Choroid plexus epithelial cell (primary cell): Measurements from ENCODE around the gene PRUNE2.

Experiments used
- DNase-seq: peaks from one replicate; pipeline ENCODE4 v3.0.0-alpha.2; 2010; ENCODE audit warnings: low read depth
- H3K4me3 ChIP-seq: 2 replicates; pipeline ENCODE4 v1.5.1; 2011; ENCODE audit warnings: low read depth, mild to moderate bottlenecking, control low read depth, low read length, moderate library complexity
- CTCF ChIP-seq: conservative IDR thresholded peaks from 2 replicates; pipeline ENCODE4 v1.5.1; 2011; ENCODE audit warnings: low read depth, mild to moderate bottlenecking, control low read depth, inconsistent platforms, low read length, moderate library complexity

Gene PRUNE2

GRCh38 chr9:76688471-76689238 lies 217.3 kb downstream of the PRUNE2 start:
- no peak for TF ChIP-seq CTCF
- DNase-seq = peak; percentile 23
- H3K4me3 ChIP-seq = no peak overlapping the region

GRCh38 chr9:76687861-76688391 lies 218.0 kb downstream of the PRUNE2 start:
- H3K4me3 ChIP-seq = no peak overlapping the region
- no peak for TF ChIP-seq CTCF

GRCh38 chr9:76686756-76687155 lies 219.2 kb downstream of the PRUNE2 start:
- H3K4me3 ChIP-seq = no peak overlapping the region
- TF ChIP-seq CTCF = no peak
- DNase-seq = no peak

More at GRCh38 chr9:76687861-76688391, 218.0 kb downstream of the PRUNE2 start:
- peak; percentile 85 for DNase-seq

- no peak for DNase-seq
- no peak overlapping the region for H3K4me3 ChIP-seq
- TF ChIP-seq CTCF = no peak
Measured at GRCh38 chr9:76684213-76684612, 221.7 kb downstream of the PRUNE2 start.

DNA sequence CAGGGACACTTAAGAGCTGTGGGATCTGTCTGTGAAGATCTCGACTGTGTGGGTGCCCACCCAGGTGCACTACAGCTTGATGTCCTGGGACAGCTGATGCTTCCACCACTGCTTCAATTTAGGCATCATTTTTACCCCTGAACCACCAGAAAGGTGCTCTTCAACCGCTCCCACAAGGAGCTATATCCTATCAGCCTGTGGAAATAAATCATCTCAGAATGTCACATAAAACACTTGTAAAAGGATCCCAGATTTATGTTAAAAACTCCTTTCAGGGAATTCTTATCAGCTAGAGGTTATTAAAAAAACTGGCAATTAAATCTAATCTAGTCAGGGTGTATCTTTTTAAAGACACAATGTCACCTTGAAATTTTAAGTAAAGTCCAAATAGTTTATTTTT lies 224.4 kb downstream of the PRUNE2 start:
- no peak overlapping the region for H3K4me3 ChIP-seq
- no peak for DNase-seq
- no peak for TF ChIP-seq CTCF

- H3K4me3 ChIP-seq = no peak overlapping the region
- no peak for DNase-seq
- no peak for TF ChIP-seq CTCF
Measured at GRCh38 chr9:76680716-76681425, 225.0 kb downstream of the PRUNE2 start.
